Activated CD4-positive, alpha-beta T cell treated with anti-CD3 and anti-CD28 coated beads for 24 hours (primary cell): ENCODE measurements around the gene C19orf12.
"Not testable (repeated sequence)": the region's sequence is repeated elsewhere in the genome, so short reads cannot be mapped to it uniquely, and the experiment has no call there.

Experiments
- DNase-seq, 2 donors: peaks; one replicate each; pipeline ENCODE4 v3.0.0-alpha.2; 2020; ENCODE audit warnings: low read depth in 2 of 2

C19orf12 gene

DNA sequence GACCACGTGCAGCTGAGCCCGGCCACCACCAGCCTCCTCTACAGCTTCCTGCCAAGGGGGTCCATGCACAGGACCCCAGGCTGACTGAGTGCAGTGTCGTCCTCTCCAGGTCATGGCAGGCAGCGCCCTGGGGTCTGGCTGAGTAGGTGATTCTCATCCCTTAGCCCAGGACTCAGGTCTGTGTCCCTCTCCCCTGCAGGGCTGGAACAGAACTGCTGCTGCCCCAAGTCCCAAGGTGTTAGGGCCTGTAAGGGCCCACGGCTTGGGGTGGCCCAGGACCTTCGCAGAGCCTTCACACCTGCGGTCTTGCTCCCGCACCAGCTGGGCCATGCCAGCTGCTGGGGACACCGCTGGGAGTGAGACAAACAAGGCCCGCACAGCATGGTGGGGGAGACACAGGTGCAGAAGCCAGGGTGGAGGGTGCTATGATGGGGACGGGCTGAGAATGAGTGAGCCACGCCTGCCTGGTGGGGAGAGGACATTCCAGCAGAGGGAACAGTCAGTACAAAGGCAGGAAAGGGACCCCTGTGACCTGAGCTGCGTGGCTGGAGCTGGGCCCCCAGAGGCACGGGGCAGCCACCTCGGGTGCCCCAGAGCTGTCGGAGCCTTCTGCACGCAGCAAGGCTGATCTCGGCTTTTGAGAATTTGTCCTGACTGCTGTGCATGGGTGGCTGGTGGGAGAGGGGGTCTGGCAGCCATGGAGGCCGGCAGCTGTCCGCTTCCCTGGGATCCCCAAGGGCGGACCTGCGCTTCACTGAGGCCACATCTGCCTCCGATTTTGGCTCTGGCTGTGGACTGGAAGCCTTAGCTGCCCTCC, 37.9 kb downstream of the C19orf12 start:
- no peak for DNase-seq

- no peak for DNase-seq
These were observed 38.5 kb downstream of the C19orf12 start for GRCh38 chr19:29676586-29676985.

DNA sequence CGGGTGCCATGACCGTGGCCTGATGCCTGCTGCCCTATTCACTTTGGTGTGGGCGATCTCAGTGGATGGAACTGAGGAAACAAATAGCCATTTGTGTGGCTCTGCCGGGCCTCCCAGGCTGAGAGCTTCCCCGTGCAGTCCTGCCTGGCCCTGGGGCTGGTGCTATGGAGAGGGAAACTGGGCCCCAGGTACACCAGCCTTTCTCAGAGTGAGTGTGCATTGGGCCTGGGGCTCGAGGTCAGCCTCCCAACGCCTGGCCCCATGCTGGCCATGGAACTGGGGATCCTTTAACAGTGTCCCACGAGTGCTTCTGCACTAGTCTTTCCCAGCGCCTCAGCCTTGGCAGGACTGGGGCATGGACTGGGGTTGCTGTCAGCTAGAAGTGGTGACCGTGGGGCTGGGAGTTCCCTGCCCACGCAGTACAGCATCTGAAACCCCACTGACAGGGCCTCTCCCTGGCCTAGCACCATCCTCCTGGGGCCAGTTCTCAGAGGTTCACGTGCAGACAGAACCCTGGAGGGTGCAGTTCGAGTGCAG, 39.3 kb downstream of the C19orf12 start:
- DNase-seq = no peak

- DNase-seq = no peak
These were observed 39.9 kb downstream of the C19orf12 start for GRCh38 chr19:29675120-29675649.

- no peak for DNase-seq
These were observed 40.5 kb downstream of the C19orf12 start for GRCh38 chr19:29674374-29675119.

GRCh38 chr19:29673451-29674371, 41.4 kb downstream of the C19orf12 start:
- DNase-seq = no peak

- DNase-seq = peak; percentile 72 to 77
These were observed 42.1 kb downstream of the C19orf12 start for GRCh38 chr19:29672933-29673336.

DNA sequence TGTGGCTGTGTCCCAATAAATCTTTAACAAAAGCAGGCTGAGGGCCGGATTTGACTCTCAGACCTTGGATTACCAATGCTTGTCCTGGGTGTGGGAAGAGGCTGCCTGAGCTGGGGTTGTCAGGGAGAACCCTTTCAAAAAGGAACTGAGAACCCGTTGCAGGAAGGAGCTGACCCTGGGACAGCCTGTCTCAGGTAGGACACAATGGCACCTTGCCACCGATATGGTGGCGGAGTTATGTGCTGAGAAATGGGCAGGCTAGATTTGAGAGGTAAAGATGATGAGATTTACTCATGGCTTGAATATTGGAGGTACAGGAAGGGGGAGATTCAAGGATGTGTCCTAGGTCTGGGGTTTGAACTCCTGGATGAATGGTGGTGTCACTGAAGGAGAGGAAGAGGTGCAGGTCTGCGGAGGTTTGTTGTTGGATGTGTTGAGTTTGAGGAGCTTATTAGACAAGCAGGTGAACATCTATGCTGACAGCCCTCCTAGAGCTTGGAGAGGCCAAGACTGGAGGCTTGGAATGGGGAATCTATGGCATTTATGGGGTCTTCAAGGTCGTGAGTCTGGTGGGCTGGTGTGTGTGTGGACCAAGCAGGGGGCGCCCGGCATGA, 42.6 kb downstream of the C19orf12 start:
- no peak for DNase-seq

DNA sequence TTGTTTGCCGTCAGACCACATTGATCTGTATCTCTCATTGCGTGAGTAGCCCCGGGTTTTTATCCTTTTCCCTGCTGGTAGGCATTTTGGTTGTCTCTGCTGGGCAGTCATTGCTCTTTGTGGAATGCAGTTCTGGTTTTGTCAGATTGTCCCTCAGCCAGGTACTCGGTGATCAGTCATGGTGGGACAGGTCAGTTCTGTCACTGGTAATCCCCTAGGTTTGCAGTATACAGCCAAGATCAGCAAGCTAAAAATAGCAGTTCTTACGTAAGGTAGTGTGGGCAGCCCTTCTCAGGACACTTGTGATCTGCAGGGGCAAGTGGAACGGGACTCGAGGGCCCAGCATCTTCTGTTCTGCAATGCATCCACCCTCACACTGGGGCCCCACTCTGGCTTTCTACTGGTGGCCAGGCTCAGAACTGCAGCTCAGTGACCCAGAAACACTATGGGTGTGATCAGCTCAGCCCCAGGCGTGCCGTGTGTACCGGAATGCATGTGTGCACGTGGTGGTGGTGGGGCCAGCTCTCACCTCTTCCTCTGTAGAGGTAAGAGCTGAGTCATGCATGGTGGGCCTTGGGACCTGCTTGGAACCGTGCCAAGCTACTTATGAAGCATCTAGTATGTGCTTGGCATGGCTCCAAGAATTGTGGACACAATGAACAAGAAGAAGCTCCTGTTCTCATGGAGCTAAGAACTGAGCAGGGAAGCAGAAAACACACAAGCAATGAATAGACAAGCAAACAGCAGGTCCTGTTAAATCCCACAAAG, 43.5 kb downstream of the C19orf12 start:
- DNase-seq = peak; percentile 72 to 76

- DNase-seq = not testable (repeated sequence)
These were observed 44.1 kb downstream of the C19orf12 start for GRCh38 chr19:29671026-29671392.

- no peak for DNase-seq
These were observed 44.8 kb downstream of the C19orf12 start for GRCh38 chr19:29670255-29670654.

DNA sequence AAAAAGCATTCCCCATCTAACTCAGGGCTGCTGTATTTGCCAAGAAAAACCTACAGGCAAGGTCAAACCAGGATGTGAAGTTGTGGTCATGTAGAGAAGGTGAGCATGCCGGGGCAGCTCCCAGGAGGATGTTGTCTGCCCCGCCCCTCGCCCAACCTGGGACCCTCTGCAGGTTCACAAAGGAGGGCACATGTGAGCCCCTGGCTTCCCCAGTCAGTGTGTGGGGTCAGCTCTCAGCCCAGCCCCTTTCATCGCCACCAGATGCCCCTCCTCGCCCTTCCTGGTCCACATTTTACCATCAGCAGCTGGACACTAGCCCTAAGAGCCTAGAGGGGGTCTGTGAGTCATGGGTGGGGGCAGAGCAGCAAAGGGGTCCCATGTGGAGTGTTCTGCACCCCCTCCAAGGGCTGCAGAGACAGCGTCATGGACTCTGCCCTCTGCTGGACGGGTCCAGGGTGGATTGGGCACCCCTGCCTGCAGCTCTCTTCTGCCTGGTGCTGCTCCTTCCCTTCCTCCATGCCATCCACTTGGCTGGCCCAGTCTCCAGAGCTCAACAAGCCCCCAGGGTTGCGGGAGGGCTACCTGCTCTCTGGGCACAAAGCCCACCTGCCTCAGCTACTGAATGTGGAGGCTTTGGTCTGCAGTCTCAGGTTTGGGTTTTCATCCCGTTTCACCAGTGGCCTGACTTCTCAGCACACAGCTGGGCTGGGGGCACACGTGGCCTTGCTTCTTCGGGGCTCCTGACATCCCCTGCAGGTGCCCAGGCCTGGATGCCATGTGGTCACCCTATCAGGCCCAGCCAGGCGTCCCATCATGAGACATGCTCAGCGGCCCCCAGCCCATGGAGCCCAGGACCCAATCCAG, 46.1 kb downstream of the C19orf12 start:
- DNase-seq = no peak

DNA sequence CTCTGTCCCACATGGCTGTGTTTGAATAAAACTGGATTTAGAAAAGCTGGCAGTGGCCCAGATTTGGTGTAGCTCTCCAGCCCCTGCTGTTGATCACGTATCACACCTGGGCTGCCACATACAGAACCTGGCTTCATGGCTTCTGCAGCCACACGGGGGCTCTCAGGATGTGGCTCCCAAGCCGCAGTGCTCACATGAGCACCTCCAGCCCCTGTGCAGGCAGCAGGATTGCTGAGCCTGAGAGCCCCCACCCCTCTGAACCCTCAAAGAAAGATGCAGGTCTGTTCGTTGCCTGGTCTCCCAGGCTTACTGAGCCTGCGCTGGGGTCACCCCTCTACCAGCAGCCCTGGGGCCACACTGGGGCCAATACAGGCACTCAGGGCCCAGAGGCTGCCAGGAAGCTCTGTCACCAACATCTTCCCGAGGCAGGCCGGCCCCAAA, 47.1 kb downstream of the C19orf12 start:
- no peak for DNase-seq

DNA sequence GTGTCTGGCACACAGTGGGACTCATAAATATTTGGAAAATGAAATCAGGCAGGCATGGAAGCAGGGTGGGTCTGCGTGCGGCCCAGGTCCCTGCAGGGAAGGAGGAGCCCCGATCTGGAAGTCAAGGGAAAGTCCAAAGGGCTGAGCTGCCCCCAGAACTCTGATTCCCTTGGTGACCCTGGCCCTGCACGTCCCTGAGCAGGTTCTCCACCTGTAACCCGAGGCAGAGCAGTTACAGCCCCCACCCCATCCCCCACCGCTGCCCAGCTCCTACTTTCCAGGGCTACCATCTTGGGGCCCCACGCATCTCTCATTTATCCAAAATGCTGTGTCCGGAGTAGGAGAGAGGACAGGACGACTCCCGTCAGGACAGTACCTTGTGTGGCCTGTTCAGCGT, 47.7 kb downstream of the C19orf12 start:
- DNase-seq = no peak

- DNase-seq = no peak
These were observed 48.3 kb downstream of the C19orf12 start for GRCh38 chr19:29666578-29667386.

- DNase-seq = no peak
These were observed 49.1 kb downstream of the C19orf12 start for GRCh38 chr19:29665826-29666577.

- peak; percentile 69 to 82 for DNase-seq
These were observed 49.7 kb downstream of the C19orf12 start, which contains the start of gene PLEKHF1 for GRCh38 chr19:29665215-29665825. Gene PLEKHF1 (plus strand): TSS chr19:29665461. CDS start chr19:29673840, 8,379 bp downstream.
